Lower leg skin (tissue), 3 donors: Measurements from ENCODE around the gene ASPRV1.

ENCODE experiments used
- CTCF ChIP-seq, 3 donors: fragments of 450-650 bp; IDR thresholded peaks; one replicate each; pipeline ENCODE4 v1.5.1; 2016; ENCODE audit warnings: antibody characterized with exemption in 3 of 3, mild to moderate bottlenecking in 3 of 3, moderate library complexity in 2 of 3
- POLR2A ChIP-seq, 2 donors: fragments of 450-650 bp; IDR thresholded peaks; one replicate each; pipeline ENCODE4 v1.6.1; 2016 to 2017; ENCODE audit warnings: antibody characterized with exemption in 2 of 2, mild to moderate bottlenecking in 1 of 2, moderate library complexity in 1 of 2

GRCh38 chr2:69936906-69937305 is 24.5 kb downstream of the ASPRV1 start:
- TF ChIP-seq CTCF (IDR thresholded peaks at IDR 0.05) (no peak), POLR2A (IDR thresholded peaks at IDR 0.05) (no peak)
